ENCODE data around the gene CTBP1.

- no peak for TF ChIP-seq CTCF (IDR thresholded peaks at IDR 0.05; ENCODE audit: low read depth, low read length)
- no peak for TF ChIP-seq EZH2phosphoT487 (IDR thresholded peaks at IDR 0.05; ENCODE audit: low read depth)
Observed at GRCh38 chr4:1285151-1285789, 36.3 kb upstream of the CTBP1 start.
